Transverse colon (tissue), 4 donors: ENCODE measurements around the gene TSR2. TPM values are rescaled to one million over a fixed set of nuclear protein-coding genes. Genes with fewer than 3 reads are reported as not detected.

Experiments used
- DNase-seq: peaks from one replicate; pipeline ENCODE4 v3.0.0-alpha.2; 2019
- H3K27ac ChIP-seq, 4 donors: fragments of 200-600 bp; sonication (generic); 2 replicates each; pipeline ENCODE4 v1.5.1; 2016 to 2018; ENCODE audit warnings: inconsistent platforms in 4 of 4
- H3K27me3 ChIP-seq: fragments of 200-600 bp; sonication (generic); 2 replicates; pipeline ENCODE4 v1.5.1; 2017; ENCODE audit warnings: inconsistent platforms
- H3K36me3 ChIP-seq, 4 donors: fragments of 200-600 bp; sonication (generic); 2 replicates each; pipeline ENCODE4 v1.5.1; 2017 to 2019; ENCODE audit warnings: inconsistent platforms in 4 of 4
- H3K4me1 ChIP-seq, 4 donors: fragments of 200-600 bp; sonication (generic); 2 replicates each; pipeline ENCODE4 v1.5.1; 2017 to 2020; ENCODE audit warnings: inconsistent platforms in 4 of 4
- H3K4me3 ChIP-seq, 4 donors: fragments of 200-600 bp; sonication (generic); 1 replicate in 1 of 4; 2 replicates in 3 of 4; pipeline versions ENCODE4 v1.5.1 to v1.6.1; 2017 to 2019; ENCODE audit warnings: inconsistent platforms in 4 of 4
- H3K9me3 ChIP-seq, 2 donors: fragments of 200-600 bp; sonication (generic); 2 replicates each; pipeline ENCODE4 v1.5.1; 2017 to 2019; ENCODE audit warnings: inconsistent platforms in 2 of 2
- CTCF ChIP-seq, 5 experiments: fragments of 200-600 bp in 3 of 5; fragments of 450-650 bp in 2 of 5; sonication (generic) in 3 of 5; IDR thresholded peaks; 1 replicate in 2 of 5; 2 replicates in 3 of 5; pipeline ENCODE4 v1.5.1; 2016 to 2017; ENCODE audit warnings: antibody characterized with exemption in 5 of 5, inconsistent platforms in 3 of 5, mild to moderate bottlenecking in 2 of 5, moderate library complexity in 1 of 5
- EP300 ChIP-seq: sonication (generic); formaldehyde crosslinking; IDR thresholded peaks from one replicate; pipeline ENCODE4 v1.6.1; 2017; ENCODE audit warnings: antibody characterized with exemption, low read depth
- POLR2A ChIP-seq: fragments of 450-650 bp; IDR thresholded peaks from one replicate; pipeline ENCODE4 v1.6.1; 2016; ENCODE audit warnings: antibody characterized with exemption, mild to moderate bottlenecking, moderate library complexity
- POLR2AphosphoS5 ChIP-seq, 3 donors: sonication (generic); formaldehyde crosslinking; IDR thresholded peaks; one replicate each; pipeline ENCODE4 v1.6.1; 2016; ENCODE audit warnings: antibody characterized with exemption in 3 of 3
- WGBS, 2 donors: methylation state at CpG; one replicate each; pipeline ENCODE4 v1.1.5; 2018; ENCODE audit warnings: low coverage in 1 of 2; 5-methylcytosine and 5-hydroxymethylcytosine counted together
- in situ Hi-C, 4 donors: fragments of 200-750 bp; cut with MboI; loops; one replicate each; pipeline versions ENCODE4 v1.15.0 to v1.15.1; 2017; ENCODE audit warnings: low sequenced_read_pairs in 3 of 4, low pct_ligation_motif_present in 1 of 4, low pct_unique_long_range_greater_than_20kb in 1 of 4
- intact Hi-C: fragments of 100-400 bp; cut with DNase I; formaldehyde crosslinking; loops from one replicate; pipeline ENCODE4 v1.15.1; 2023; ENCODE audit warnings: low total_unique reads
- total RNA-seq, 4 donors: library from RNA; depleted of rRNA; stranded (reverse); fragments of >200 nt; gene quantifications; one replicate each; pipeline ENCODE4 v1.1.0, GENCODE V29; 2016

The TSR2 gene
- total RNA-seq, 4 donors from 2014 or later: 7.6 to 18.1 (median 17.9) TPM

DNA sequence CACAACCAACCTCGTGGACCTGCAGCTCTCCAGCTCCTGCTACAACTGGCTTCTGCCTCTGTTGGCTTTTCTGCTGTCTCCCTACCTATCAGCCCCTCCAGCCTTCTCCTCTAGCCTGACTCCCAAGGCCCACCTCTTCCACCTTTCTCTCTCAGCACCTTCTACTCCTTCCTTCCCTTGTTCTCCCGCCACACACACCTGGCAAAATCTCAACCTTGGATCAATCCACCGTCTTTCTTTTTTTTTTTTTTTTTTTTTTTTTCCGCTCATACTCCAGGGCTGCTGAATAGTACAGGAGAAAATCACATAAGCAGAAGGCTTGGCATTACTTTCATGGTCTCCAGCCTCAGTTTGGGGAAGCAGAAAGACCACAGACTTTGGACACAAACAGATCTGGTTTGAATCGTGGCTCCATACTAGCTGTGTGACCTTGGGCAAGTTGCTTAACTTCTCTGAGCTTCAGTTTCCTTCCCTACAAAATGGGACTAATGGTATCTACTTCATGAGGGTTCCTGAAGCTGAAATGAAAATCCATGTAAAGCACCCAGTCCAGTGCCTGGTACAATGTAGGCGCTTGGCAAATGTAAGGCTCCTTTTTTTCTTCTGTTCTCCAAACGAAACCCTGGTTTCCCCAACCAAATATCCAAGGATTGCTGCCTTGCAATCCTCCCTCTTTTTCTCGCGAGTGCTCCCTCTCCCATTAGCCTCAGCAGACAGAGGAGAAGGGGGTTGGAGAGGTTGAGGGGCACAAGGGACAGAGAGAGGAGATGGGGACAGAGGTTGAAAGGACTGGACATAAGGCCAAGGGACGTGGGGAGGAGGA is 54.2 kb downstream of the TSR2 start:
- H3K36me3 ChIP-seq: no peaks in the 10 kb centered on the region
- TF ChIP-seq CTCF (IDR thresholded peaks at IDR 0.05): no peak
- no peak for TF ChIP-seq POLR2AphosphoS5 (IDR thresholded peaks at IDR 0.05)
- no peak for TF ChIP-seq POLR2A
- no peak for TF ChIP-seq EP300
- H3K4me3 ChIP-seq: peak overlapping the region; percentile 43 to 71 (median 64)
- H3K27ac ChIP-seq: peak overlapping the region; percentile 71 to 83 (median 77)
- intact Hi-C loops (no loop called here), in situ Hi-C loops (no loop called here)
- WGBS, 2 donors: 40 to 56% methylated on average over 1 to 10 of the region's 10 CpGs
- no peaks in the 10 kb centered on the region for H3K9me3 ChIP-seq
- H3K4me1 ChIP-seq: peaks cover 0 to 7% (median 0%) of the 10 kb centered on the region in 4 donors
- no peak for DNase-seq
- no peaks in the 10 kb centered on the region for H3K27me3 ChIP-seq

Other genes starting within 250 kb of the TSR2 start
- gene WNK3, start 82.4 kb upstream of the TSR2 start, total RNA-seq: 1 to 10 TPM in 1 of 4 donors, under 1 TPM in 3; 0.27 to 1.9 (median 0.64) TPM
- gene FGD1, start 55.8 kb downstream of the TSR2 start, total RNA-seq: 1 to 10 TPM; 1.1 to 3.0 (median 2.5) TPM
- gene GNL3L, start 89.8 kb downstream of the TSR2 start, total RNA-seq: 10 to 100 TPM; 29.5 to 36.6 (median 31.7) TPM